ENCODE data around the gene CRTAP.
A peak's percentile ranks its signal among the peaks of the same experiment; 100 is the strongest.
"Not testable (repeated sequence)": the region's sequence is repeated elsewhere in the genome, so short reads cannot be mapped to it uniquely, and the experiment has no call there.

The CRTAP gene

GRCh38 chr3:33099701-33100100 lies 14.1 kb upstream of the CRTAP start:
- no peak for DNase-seq (ENCODE audit: low read depth in 2 of 2)

- DNase-seq (ENCODE audit: low read depth in 2 of 2) = no peak
These were observed 13.6 kb upstream of the CRTAP start for GRCh38 chr3:33100229-33100628.

GRCh38 chr3:33103034-33103433 lies 10.8 kb upstream of the CRTAP start:
- no peak for DNase-seq (ENCODE audit: low read depth in 2 of 2)

GRCh38 chr3:33103480-33103879 lies 10.3 kb upstream of the CRTAP start:
- no peak for DNase-seq (ENCODE audit: low read depth in 2 of 2)

- no peak for DNase-seq (ENCODE audit: low read depth in 2 of 2)
These were observed 9.0 kb upstream of the CRTAP start for GRCh38 chr3:33104803-33105202.

GRCh38 chr3:33105341-33105948 lies 8.4 kb upstream of the CRTAP start:
- DNase-seq (ENCODE audit: low read depth in 2 of 2) = no peak

GRCh38 chr3:33106854-33107253 lies 7.0 kb upstream of the CRTAP start:
- not testable (repeated sequence) for DNase-seq (ENCODE audit: low read depth in 2 of 2)

GRCh38 chr3:33111581-33111980 lies 2.2 kb upstream of the CRTAP start:
- DNase-seq (ENCODE audit: low read depth in 2 of 2) = no peak

GRCh38 chr3:33114622-33115023 lies 809 bp downstream of the CRTAP start:
- DNase-seq (ENCODE audit: low read depth in 2 of 2) = no peak

- DNase-seq (ENCODE audit: low read depth in 2 of 2) = no peak
These were observed 1.4 kb downstream of the CRTAP start for GRCh38 chr3:33115024-33115768.

- DNase-seq (ENCODE audit: low read depth in 2 of 2) = no peak
These were observed 3.6 kb downstream of the CRTAP start for GRCh38 chr3:33117461-33117860.

- DNase-seq (ENCODE audit: low read depth in 2 of 2) = no peak
These were observed 6.1 kb downstream of the CRTAP start for GRCh38 chr3:33119891-33120290.

- no peak for DNase-seq (ENCODE audit: low read depth in 2 of 2)
These were observed 9.2 kb downstream of the CRTAP start for GRCh38 chr3:33122991-33123390.

GRCh38 chr3:33124638-33125037 lies 10.8 kb downstream of the CRTAP start:
- no peak for DNase-seq (ENCODE audit: low read depth in 2 of 2)

GRCh38 chr3:33125840-33126239 lies 12.0 kb downstream of the CRTAP start:
- DNase-seq (ENCODE audit: low read depth in 2 of 2) = no peak

- DNase-seq (ENCODE audit: low read depth in 2 of 2) = no peak
These were observed 14.9 kb downstream of the CRTAP start for GRCh38 chr3:33128706-33129105.

GRCh38 chr3:33130144-33130543 lies 16.3 kb downstream of the CRTAP start:
- no peak for DNase-seq (ENCODE audit: low read depth in 2 of 2)

- DNase-seq (ENCODE audit: low read depth in 2 of 2) = peak in 1 of 2 donors; percentile 5
These were observed 17.7 kb downstream of the CRTAP start for GRCh38 chr3:33131331-33132018.

- no peak for DNase-seq (ENCODE audit: low read depth in 2 of 2)
These were observed 18.2 kb downstream of the CRTAP start for GRCh38 chr3:33132019-33132360.

GRCh38 chr3:33134026-33134625 lies 20.3 kb downstream of the CRTAP start:
- no peak for DNase-seq (ENCODE audit: low read depth in 2 of 2)

- no peak for DNase-seq (ENCODE audit: low read depth in 2 of 2)
These were observed 23.9 kb downstream of the CRTAP start for GRCh38 chr3:33137691-33138090.

GRCh38 chr3:33139006-33139623 lies 25.3 kb downstream of the CRTAP start:
- DNase-seq (ENCODE audit: low read depth in 2 of 2) = not testable (repeated sequence)

All from stimulated activated CD8-positive, alpha-beta memory T cell treated with anti-CD3 and anti-CD28 coated beads, Interleukin-7, amount 100 ng/mL, for 4 hours (primary cell).